OCI-LY1 (cell line): Measurements from ENCODE around the gene NSD2.

Source experiments
- EZH2 ChIP-seq: fragments of 200-600 bp; sonication (generic), shearing (Covaris generic); IDR thresholded peaks from 2 replicates; pipeline ENCODE4 v1.8.0; 2017; ENCODE audit warnings: borderline replicate concordance, mixed run types, mild to moderate bottlenecking, antibody characterized with exemption, low read length, moderate library complexity, mixed read lengths
- TF ChIP-seq, protein P1 (sequence below): fragments of 200-600 bp; sonication (generic), shearing (Covaris generic); IDR thresholded peaks from 2 replicates; pipeline ENCODE4 v1.5.1; 2017; ENCODE audit warnings: mild to moderate bottlenecking, antibody characterized with exemption, low read length, moderate library complexity, mixed read lengths

DNA sequence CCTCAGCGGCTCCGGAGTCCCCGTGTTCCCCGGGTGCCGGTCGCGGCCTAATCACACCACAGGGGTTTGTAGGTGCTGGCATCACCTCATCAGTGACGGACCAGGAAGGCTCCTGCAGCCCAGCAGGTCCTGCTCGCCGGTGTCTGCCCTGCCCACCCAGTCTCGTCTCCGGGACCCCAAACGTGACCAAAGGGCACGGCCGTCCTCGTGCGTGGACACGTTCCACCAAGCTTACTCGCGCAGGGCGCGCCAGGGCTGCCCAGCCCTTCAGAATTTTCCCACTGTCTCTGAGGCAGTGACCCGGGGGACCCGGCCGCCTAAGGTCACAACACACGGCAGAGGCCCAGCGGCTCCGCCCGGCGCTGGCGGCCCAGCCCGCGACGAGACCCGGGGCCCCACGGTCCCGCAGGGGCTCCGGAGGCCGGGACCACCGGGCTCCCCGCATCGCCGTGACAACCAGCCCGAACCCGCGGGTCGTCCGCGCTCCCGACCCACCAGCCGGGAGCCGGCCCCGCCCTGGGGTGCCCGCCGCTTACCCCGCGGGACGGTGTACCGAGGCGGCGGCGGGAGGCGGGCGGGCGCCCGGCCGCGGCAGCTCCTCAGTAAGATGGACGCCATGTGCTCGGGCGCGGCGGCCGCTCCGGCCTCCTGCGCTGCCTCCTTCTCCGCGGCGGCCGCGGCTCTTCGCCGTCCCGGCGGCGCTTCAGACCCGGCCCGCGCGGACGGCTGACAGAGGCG lies 15.7 kb upstream of the NSD2 start:
- TF ChIP-seq, protein P1, sequence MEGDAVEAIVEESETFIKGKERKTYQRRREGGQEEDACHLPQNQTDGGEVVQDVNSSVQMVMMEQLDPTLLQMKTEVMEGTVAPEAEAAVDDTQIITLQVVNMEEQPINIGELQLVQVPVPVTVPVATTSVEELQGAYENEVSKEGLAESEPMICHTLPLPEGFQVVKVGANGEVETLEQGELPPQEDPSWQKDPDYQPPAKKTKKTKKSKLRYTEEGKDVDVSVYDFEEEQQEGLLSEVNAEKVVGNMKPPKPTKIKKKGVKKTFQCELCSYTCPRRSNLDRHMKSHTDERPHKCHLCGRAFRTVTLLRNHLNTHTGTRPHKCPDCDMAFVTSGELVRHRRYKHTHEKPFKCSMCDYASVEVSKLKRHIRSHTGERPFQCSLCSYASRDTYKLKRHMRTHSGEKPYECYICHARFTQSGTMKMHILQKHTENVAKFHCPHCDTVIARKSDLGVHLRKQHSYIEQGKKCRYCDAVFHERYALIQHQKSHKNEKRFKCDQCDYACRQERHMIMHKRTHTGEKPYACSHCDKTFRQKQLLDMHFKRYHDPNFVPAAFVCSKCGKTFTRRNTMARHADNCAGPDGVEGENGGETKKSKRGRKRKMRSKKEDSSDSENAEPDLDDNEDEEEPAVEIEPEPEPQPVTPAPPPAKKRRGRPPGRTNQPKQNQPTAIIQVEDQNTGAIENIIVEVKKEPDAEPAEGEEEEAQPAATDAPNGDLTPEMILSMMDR, result no peak
- no peak for TF ChIP-seq EZH2
